Measurements from ENCODE around the gene SLC26A2.

DNA sequence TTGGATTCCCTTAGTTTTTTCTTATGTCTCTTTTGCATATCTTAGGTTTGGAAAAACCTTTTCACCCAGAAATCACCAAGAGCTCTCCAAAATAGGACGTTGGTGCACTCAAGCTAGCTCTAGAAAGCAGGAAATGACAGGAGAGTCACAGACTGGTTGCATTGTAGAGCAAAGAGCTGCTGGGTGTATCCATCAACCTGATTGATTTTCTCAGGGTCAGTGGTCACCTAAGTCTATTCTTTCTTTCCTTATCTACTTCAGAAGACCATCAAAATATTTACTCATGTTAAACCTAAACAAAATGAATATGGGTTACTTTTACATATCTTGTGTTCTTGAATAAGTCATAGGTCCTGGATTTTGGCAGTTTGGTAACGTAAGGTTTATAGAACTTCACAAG, 14.9 kb downstream of the SLC26A2 start:
- TF ChIP-seq, protein P1, sequence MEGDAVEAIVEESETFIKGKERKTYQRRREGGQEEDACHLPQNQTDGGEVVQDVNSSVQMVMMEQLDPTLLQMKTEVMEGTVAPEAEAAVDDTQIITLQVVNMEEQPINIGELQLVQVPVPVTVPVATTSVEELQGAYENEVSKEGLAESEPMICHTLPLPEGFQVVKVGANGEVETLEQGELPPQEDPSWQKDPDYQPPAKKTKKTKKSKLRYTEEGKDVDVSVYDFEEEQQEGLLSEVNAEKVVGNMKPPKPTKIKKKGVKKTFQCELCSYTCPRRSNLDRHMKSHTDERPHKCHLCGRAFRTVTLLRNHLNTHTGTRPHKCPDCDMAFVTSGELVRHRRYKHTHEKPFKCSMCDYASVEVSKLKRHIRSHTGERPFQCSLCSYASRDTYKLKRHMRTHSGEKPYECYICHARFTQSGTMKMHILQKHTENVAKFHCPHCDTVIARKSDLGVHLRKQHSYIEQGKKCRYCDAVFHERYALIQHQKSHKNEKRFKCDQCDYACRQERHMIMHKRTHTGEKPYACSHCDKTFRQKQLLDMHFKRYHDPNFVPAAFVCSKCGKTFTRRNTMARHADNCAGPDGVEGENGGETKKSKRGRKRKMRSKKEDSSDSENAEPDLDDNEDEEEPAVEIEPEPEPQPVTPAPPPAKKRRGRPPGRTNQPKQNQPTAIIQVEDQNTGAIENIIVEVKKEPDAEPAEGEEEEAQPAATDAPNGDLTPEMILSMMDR (IDR thresholded peaks at IDR 0.05 in 2 of 3, conservative IDR thresholded peaks at IDR 0.05 in 1 of 3; ENCODE audit: control insufficient read depth in 2 of 3, extremely low read depth in 1 of 3, insufficient read depth in 1 of 3, low read depth in 3 of 3, low read length in 3 of 3) = no peak
- no peak for TF ChIP-seq EGR1 (IDR thresholded peaks at IDR 0.05; ENCODE audit: borderline replicate concordance in 1 of 2, low read depth in 2 of 2, low read length in 2 of 2)
- TF ChIP-seq ZNF207 (IDR thresholded peaks at IDR 0.05; ENCODE audit: borderline replicate concordance) = no peak
- TF ChIP-seq, protein P2, sequence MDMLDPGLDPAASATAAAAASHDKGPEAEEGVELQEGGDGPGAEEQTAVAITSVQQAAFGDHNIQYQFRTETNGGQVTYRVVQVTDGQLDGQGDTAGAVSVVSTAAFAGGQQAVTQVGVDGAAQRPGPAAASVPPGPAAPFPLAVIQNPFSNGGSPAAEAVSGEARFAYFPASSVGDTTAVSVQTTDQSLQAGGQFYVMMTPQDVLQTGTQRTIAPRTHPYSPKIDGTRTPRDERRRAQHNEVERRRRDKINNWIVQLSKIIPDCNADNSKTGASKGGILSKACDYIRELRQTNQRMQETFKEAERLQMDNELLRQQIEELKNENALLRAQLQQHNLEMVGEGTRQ (IDR thresholded peaks at IDR 0.05; ENCODE audit: borderline replicate concordance, low read depth, low read length) = no peak
- no peak for TF ChIP-seq SMAD1 (IDR thresholded peaks at IDR 0.05; ENCODE audit: low read depth, partially characterized antibody)
- no peak for TF ChIP-seq POLR2A (IDR thresholded peaks at IDR 0.05; ENCODE audit: low read depth, low read length)
- no peak for TF ChIP-seq SIX5 (IDR thresholded peaks at IDR 0.05; ENCODE audit: low read depth, low read length, severe bottlenecking)
- TF ChIP-seq TARDBP (IDR thresholded peaks at IDR 0.05; ENCODE audit: borderline replicate concordance) = no peak
- TF ChIP-seq, protein P3, sequence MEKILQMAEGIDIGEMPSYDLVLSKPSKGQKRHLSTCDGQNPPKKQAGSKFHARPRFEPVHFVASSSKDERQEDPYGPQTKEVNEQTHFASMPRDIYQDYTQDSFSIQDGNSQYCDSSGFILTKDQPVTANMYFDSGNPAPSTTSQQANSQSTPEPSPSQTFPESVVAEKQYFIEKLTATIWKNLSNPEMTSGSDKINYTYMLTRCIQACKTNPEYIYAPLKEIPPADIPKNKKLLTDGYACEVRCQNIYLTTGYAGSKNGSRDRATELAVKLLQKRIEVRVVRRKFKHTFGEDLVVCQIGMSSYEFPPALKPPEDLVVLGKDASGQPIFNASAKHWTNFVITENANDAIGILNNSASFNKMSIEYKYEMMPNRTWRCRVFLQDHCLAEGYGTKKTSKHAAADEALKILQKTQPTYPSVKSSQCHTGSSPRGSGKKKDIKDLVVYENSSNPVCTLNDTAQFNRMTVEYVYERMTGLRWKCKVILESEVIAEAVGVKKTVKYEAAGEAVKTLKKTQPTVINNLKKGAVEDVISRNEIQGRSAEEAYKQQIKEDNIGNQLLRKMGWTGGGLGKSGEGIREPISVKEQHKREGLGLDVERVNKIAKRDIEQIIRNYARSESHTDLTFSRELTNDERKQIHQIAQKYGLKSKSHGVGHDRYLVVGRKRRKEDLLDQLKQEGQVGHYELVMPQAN (conservative IDR thresholded peaks at IDR 0.05) = no peak
- TF ChIP-seq ATF7 (IDR thresholded peaks at IDR 0.05; ENCODE audit: low read depth) = no peak
- no peak for TF ChIP-seq EP300 (IDR thresholded peaks at IDR 0.05; ENCODE audit: borderline replicate concordance in 1 of 2, control insufficient read depth in 1 of 2, low read depth in 2 of 2, low read length in 2 of 2)
- TF ChIP-seq GABPA (IDR thresholded peaks at IDR 0.05; ENCODE audit: low read depth) = no peak
